Transverse colon (tissue), 4 donors: Measurements from ENCODE around the gene SAPCD2. TPM values are rescaled to one million over a fixed set of nuclear protein-coding genes. Genes with fewer than 3 reads are reported as not detected.

Experiments used
- DNase-seq: peaks from one replicate; pipeline ENCODE4 v3.0.0-alpha.2; 2019
- H3K27ac ChIP-seq, 4 donors: fragments of 200-600 bp; sonication (generic); 2 replicates each; pipeline ENCODE4 v1.5.1; 2016 to 2018; ENCODE audit warnings: inconsistent platforms in 4 of 4
- H3K27me3 ChIP-seq: fragments of 200-600 bp; sonication (generic); 2 replicates; pipeline ENCODE4 v1.5.1; 2017; ENCODE audit warnings: inconsistent platforms
- H3K36me3 ChIP-seq, 4 donors: fragments of 200-600 bp; sonication (generic); 2 replicates each; pipeline ENCODE4 v1.5.1; 2017 to 2019; ENCODE audit warnings: inconsistent platforms in 4 of 4
- H3K4me1 ChIP-seq, 4 donors: fragments of 200-600 bp; sonication (generic); 2 replicates each; pipeline ENCODE4 v1.5.1; 2017 to 2020; ENCODE audit warnings: inconsistent platforms in 4 of 4
- H3K4me3 ChIP-seq, 4 donors: fragments of 200-600 bp; sonication (generic); 1 replicate in 1 of 4; 2 replicates in 3 of 4; pipeline versions ENCODE4 v1.5.1 to v1.6.1; 2017 to 2019; ENCODE audit warnings: inconsistent platforms in 4 of 4
- H3K9me3 ChIP-seq, 2 donors: fragments of 200-600 bp; sonication (generic); 2 replicates each; pipeline ENCODE4 v1.5.1; 2017 to 2019; ENCODE audit warnings: inconsistent platforms in 2 of 2
- CTCF ChIP-seq, 5 experiments: fragments of 200-600 bp in 3 of 5; fragments of 450-650 bp in 2 of 5; sonication (generic) in 3 of 5; IDR thresholded peaks; 1 replicate in 2 of 5; 2 replicates in 3 of 5; pipeline ENCODE4 v1.5.1; 2016 to 2017; ENCODE audit warnings: antibody characterized with exemption in 5 of 5, inconsistent platforms in 3 of 5, mild to moderate bottlenecking in 2 of 5, moderate library complexity in 1 of 5
- EP300 ChIP-seq: sonication (generic); formaldehyde crosslinking; IDR thresholded peaks from one replicate; pipeline ENCODE4 v1.6.1; 2017; ENCODE audit warnings: antibody characterized with exemption, low read depth
- POLR2A ChIP-seq: fragments of 450-650 bp; IDR thresholded peaks from one replicate; pipeline ENCODE4 v1.6.1; 2016; ENCODE audit warnings: antibody characterized with exemption, mild to moderate bottlenecking, moderate library complexity
- POLR2AphosphoS5 ChIP-seq, 3 donors: sonication (generic); formaldehyde crosslinking; IDR thresholded peaks; one replicate each; pipeline ENCODE4 v1.6.1; 2016; ENCODE audit warnings: antibody characterized with exemption in 3 of 3
- WGBS, 2 donors: methylation state at CpG; one replicate each; pipeline ENCODE4 v1.1.5; 2018; ENCODE audit warnings: low coverage in 1 of 2; 5-methylcytosine and 5-hydroxymethylcytosine counted together
- in situ Hi-C, 4 donors: fragments of 200-750 bp; cut with MboI; loops; one replicate each; pipeline versions ENCODE4 v1.15.0 to v1.15.1; 2017; ENCODE audit warnings: low sequenced_read_pairs in 3 of 4, low pct_ligation_motif_present in 1 of 4, low pct_unique_long_range_greater_than_20kb in 1 of 4
- intact Hi-C: fragments of 100-400 bp; cut with DNase I; formaldehyde crosslinking; loops from one replicate; pipeline ENCODE4 v1.15.1; 2023; ENCODE audit warnings: low total_unique reads
- total RNA-seq, 4 donors: library from RNA; depleted of rRNA; stranded (reverse); fragments of >200 nt; gene quantifications; one replicate each; pipeline ENCODE4 v1.1.0, GENCODE V29; 2016

The SAPCD2 gene
- total RNA-seq, 4 donors from 2014 or later = 0.37 to 37.2 (median 3.3) TPM

- no peak for DNase-seq
- no peaks in the 10 kb centered on the region for H3K27me3 ChIP-seq
- H3K27ac ChIP-seq = no peak overlapping the region
- intact Hi-C loops = no loop called here
- no peaks in the 10 kb centered on the region for H3K9me3 ChIP-seq
- H3K4me1 ChIP-seq = no peaks in the 10 kb centered on the region
- H3K4me3 ChIP-seq = no peak overlapping the region
- peaks cover 0 to 16% (median 0%) of the 10 kb centered on the region in 4 donors for H3K36me3 ChIP-seq
- 95% methylated on average over 15 of the region's 17 CpGs; no CpG with 5 or more reads in 1 of the 2 donors for WGBS, 2 donors
- no peak for TF ChIP-seq POLR2AphosphoS5 (IDR thresholded peaks at IDR 0.05)
- no peak for TF ChIP-seq EP300
- no peak for TF ChIP-seq CTCF (IDR thresholded peaks at IDR 0.05)
- no peak for TF ChIP-seq POLR2A
- in situ Hi-C loops = loop anchor here in 1 of 4 donors (25.0 kb wide), 1 partner anchor 104 kb away; the partner anchor contains the start of genes NDOR1, RNF208, TMEM203 and TPRN
Measured at GRCh38 chr9:137107982-137108381, 37.6 kb upstream of the SAPCD2 start.

- no peak for DNase-seq
- H3K27me3 ChIP-seq = no peaks in the 10 kb centered on the region
- no peak overlapping the region for H3K27ac ChIP-seq
- H3K4me1 ChIP-seq = no peaks in the 10 kb centered on the region
- no peak for TF ChIP-seq POLR2A
- H3K36me3 ChIP-seq = peaks cover 0 to 22% (median 0%) of the 10 kb centered on the region in 4 donors
- H3K4me3 ChIP-seq = no peak overlapping the region
- no peaks in the 10 kb centered on the region for H3K9me3 ChIP-seq
- in situ Hi-C loops (loop anchor here in 1 of 4 donors (25.0 kb wide), 1 partner anchor 105 kb away; the partner anchor contains the start of genes NDOR1, RNF208, TMEM203 and TPRN), intact Hi-C loops (no loop called here)
- 90% methylated on average over 27 of the region's 27 CpGs; no CpG with 5 or more reads in 1 of the 2 donors for WGBS, 2 donors
Measured at GRCh38 chr9:137107312-137107921, 37.1 kb upstream of the SAPCD2 start.

- Histone ChIP-seq H3K36me3 (peaks cover 0 to 27% (median under 1%) of the 10 kb centered on the region in 4 donors), H3K4me1 (no peaks in the 10 kb centered on the region), H3K27me3 (no peaks in the 10 kb centered on the region), H3K9me3 (no peaks in the 10 kb centered on the region), H3K27ac (no peak overlapping the region), H3K4me3 (no peak overlapping the region)
- TF ChIP-seq CTCF (IDR thresholded peaks at IDR 0.05) = no peak
- no peak for TF ChIP-seq POLR2AphosphoS5 (IDR thresholded peaks at IDR 0.05)
- no peak for TF ChIP-seq POLR2A
- TF ChIP-seq EP300 = no peak
- in situ Hi-C loops = loop anchor here in 1 of 4 donors (25.0 kb wide), 1 partner anchor 106 kb away; the partner anchor contains the start of genes NDOR1, RNF208, TMEM203 and TPRN
- 95% methylated on average over 27 of the region's 27 CpGs; no CpG with 5 or more reads in 1 of the 2 donors for WGBS, 2 donors
- DNase-seq = no peak
- intact Hi-C loops = no loop called here
Measured at GRCh38 chr9:137106662-137107250, 36.4 kb upstream of the SAPCD2 start.

GRCh38 chr9:137105814-137106661 lies 35.7 kb upstream of the SAPCD2 start:
- DNase-seq = no peak
- Histone ChIP-seq H3K36me3 (peaks cover 0 to 34% (median 6%) of the 10 kb centered on the region in 4 donors), H3K9me3 (no peaks in the 10 kb centered on the region), H3K4me3 (no peak overlapping the region), H3K27ac (no peak overlapping the region), H3K4me1 (no peaks in the 10 kb centered on the region), H3K27me3 (no peaks in the 10 kb centered on the region)
- TF ChIP-seq EP300 (no peak), CTCF (IDR thresholded peaks at IDR 0.05) (no peak), POLR2A (no peak), POLR2AphosphoS5 (IDR thresholded peaks at IDR 0.05) (no peak)
- intact Hi-C loops = no loop called here
- 95% methylated on average over 27 of the region's 31 CpGs; no CpG with 5 or more reads in 1 of the 2 donors for WGBS, 2 donors
- in situ Hi-C loops = loop anchor here in 1 of 4 donors (25.0 kb wide), 1 partner anchor 106 kb away; the partner anchor contains the start of genes NDOR1, RNF208, TMEM203 and TPRN
